ENCODE measurements around the gene ZNF80.

DNA sequence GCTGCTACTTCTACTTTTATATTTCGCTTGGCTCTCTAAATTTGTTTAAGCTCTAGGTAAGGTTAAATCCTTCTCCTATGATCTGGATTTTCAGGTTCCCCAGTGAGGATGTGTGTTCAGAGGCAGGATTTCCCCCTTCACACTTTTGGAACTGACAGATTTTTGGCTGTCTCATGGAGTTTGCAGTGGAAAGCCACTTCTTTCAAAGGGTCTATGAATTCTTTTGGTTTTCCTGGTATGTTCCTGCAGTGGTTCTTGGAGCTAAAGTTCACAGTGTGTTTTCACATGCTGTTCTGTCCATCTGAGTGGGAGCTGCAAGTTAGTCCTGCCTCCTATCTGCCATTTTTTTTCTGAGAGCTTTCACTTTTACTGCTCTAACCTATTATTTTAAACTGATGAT, 34.9 kb upstream of the ZNF80 start:
- TF ChIP-seq, protein P1, sequence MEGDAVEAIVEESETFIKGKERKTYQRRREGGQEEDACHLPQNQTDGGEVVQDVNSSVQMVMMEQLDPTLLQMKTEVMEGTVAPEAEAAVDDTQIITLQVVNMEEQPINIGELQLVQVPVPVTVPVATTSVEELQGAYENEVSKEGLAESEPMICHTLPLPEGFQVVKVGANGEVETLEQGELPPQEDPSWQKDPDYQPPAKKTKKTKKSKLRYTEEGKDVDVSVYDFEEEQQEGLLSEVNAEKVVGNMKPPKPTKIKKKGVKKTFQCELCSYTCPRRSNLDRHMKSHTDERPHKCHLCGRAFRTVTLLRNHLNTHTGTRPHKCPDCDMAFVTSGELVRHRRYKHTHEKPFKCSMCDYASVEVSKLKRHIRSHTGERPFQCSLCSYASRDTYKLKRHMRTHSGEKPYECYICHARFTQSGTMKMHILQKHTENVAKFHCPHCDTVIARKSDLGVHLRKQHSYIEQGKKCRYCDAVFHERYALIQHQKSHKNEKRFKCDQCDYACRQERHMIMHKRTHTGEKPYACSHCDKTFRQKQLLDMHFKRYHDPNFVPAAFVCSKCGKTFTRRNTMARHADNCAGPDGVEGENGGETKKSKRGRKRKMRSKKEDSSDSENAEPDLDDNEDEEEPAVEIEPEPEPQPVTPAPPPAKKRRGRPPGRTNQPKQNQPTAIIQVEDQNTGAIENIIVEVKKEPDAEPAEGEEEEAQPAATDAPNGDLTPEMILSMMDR (IDR thresholded peaks at IDR 0.05), result no peak
- TF ChIP-seq POLR2A (IDR thresholded peaks at IDR 0.05), result no peak

Data from right lobe of liver (tissue), 4 donors.